Activated T-cell treated with anti-CD3 and anti-CD28 coated beads, Interleukin-2, amount 50 U/mL, for 4 hours (primary cell): ENCODE results near the gene MC1R. TPM values are rescaled to one million over a fixed set of nuclear protein-coding genes. Genes with fewer than 3 reads are reported as not detected.

Experiments used
- ATAC-seq, 2 donors: fragments of 200-7000 bp; cut with Tn5 transposase; one replicate each; pipeline ENCODE4 v1.10.0; 2021
- DNase-seq: peaks from one replicate; pipeline ENCODE4 v3.0.0-alpha.2; 2020
- H3K27me3 Mint-ChIP-seq: one replicate; pipeline ENCODE4 v1.8.0; 2021; ENCODE audit warnings: low read depth, mixed read lengths
- H3K36me3 Mint-ChIP-seq: one replicate; pipeline ENCODE4 v1.8.0; 2022; ENCODE audit warnings: mixed read lengths; ENCODE audit not compliant: insufficient read depth
- H3K4me1 Mint-ChIP-seq: one replicate; pipeline ENCODE4 v1.8.0; 2021; ENCODE audit warnings: low read depth, mixed read lengths
- H3K4me3 Mint-ChIP-seq: one replicate; pipeline ENCODE4 v1.8.0; 2021; ENCODE audit warnings: mild to moderate bottlenecking, moderate library complexity, mixed read lengths
- H3K9me3 Mint-ChIP-seq: one replicate; pipeline ENCODE4 v1.8.0; 2021; ENCODE audit warnings: mixed read lengths
- total RNA-seq, 3 donors: library from RNA; stranded (reverse); gene quantifications; one replicate each; pipeline ENCODE4 v1.2.1, GENCODE V29; 2021

Gene MC1R
- total RNA-seq, 3 donors from 2014 or later = 2.5 to 3.0 (median 2.6) TPM

DNA sequence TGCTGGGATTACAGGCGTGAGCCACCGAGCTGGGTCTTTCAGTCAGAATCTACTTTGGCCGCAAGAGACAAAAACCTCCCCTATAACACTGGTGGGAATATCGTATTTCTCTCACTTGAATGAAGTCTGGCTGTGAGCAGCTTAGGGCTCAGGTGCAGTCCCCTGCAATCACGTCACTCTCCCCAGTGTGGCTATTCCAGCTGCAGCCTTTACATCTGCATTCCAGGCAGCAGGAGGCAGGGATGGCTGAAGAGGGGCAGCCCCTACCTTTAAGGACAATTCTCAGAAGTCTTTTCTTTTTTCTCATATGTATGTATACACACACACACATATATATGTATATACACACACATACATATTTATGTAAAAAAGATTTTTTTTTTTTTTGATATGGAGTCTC lies 32.8 kb downstream of the MC1R start:
- peaks cover 7% of the 10 kb centered on the region for H3K27me3 Mint-ChIP-seq
- peaks cover 20% of the 10 kb centered on the region for H3K4me1 Mint-ChIP-seq
- no peaks in the 10 kb centered on the region for H3K9me3 Mint-ChIP-seq
- no peak for ATAC-seq
- H3K36me3 Mint-ChIP-seq = peaks cover 5% of the 10 kb centered on the region
- DNase-seq = no peak
- no peak overlapping the region for H3K4me3 Mint-ChIP-seq

DNA sequence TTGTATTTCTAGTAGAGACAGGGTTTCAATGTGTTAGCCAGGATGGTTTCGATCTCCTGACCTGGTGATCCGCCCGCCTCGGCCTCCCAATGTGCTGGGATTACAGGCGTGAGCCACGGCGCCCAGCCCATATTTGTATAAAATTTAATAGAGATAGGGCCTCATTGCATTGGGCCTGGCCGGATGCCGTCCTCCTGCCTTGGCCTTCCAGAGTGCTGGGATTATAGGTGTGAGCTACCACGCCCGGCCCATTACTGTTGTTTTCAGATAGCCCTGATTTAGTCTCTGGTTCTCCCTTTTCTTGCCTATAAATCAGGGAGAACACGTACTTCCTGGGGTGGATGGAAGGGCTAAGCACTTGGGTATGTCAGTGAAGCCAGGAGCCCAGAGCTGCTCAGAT lies 33.4 kb downstream of the MC1R start:
- peaks cover 20% of the 10 kb centered on the region for H3K4me1 Mint-ChIP-seq
- H3K4me3 Mint-ChIP-seq = no peak overlapping the region
- H3K9me3 Mint-ChIP-seq = no peaks in the 10 kb centered on the region
- DNase-seq = no peak
- no peak for ATAC-seq
- peaks cover 6% of the 10 kb centered on the region for H3K27me3 Mint-ChIP-seq
- H3K36me3 Mint-ChIP-seq = peaks cover 8% of the 10 kb centered on the region

DNA sequence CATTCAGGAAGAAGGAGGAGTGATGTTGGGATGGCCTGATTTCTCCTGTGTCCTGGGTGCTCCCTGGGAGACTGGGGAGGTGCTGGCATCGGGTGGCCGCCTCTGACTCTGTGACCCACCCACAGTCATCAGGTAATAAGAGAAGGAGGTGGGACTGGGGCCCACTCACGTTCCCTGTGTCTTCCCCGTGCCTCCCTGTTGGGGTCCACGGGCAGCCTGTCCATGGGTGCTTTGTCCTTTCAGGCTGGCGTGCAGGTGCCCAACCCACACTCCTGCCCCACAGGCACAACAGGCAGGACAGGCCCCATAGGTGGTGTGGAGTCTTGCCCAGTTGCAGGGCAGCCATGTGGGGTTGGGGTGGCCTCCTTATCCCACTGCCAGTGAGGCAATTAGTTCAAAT lies 33.9 kb downstream of the MC1R start:
- peaks cover 1% of the 10 kb centered on the region for H3K27me3 Mint-ChIP-seq
- no peak overlapping the region for H3K4me3 Mint-ChIP-seq

GRCh38 chr16:89953671-89954406 lies 35.2 kb downstream of the MC1R start:
- ATAC-seq = no peak
- no peaks in the 10 kb centered on the region for H3K27me3 Mint-ChIP-seq
- DNase-seq = no peak
- H3K36me3 Mint-ChIP-seq = peaks cover 19% of the 10 kb centered on the region
- H3K9me3 Mint-ChIP-seq = no peaks in the 10 kb centered on the region
- H3K4me3 Mint-ChIP-seq = no peak overlapping the region
- peaks cover 10% of the 10 kb centered on the region for H3K4me1 Mint-ChIP-seq

More for the DNA sequence above, 33.9 kb downstream of the MC1R start:
- peaks cover 9% of the 10 kb centered on the region for H3K36me3 Mint-ChIP-seq
- DNase-seq (no peak), ATAC-seq (no peak)
- H3K4me1 Mint-ChIP-seq = peaks cover 15% of the 10 kb centered on the region
- no peaks in the 10 kb centered on the region for H3K9me3 Mint-ChIP-seq

DNA sequence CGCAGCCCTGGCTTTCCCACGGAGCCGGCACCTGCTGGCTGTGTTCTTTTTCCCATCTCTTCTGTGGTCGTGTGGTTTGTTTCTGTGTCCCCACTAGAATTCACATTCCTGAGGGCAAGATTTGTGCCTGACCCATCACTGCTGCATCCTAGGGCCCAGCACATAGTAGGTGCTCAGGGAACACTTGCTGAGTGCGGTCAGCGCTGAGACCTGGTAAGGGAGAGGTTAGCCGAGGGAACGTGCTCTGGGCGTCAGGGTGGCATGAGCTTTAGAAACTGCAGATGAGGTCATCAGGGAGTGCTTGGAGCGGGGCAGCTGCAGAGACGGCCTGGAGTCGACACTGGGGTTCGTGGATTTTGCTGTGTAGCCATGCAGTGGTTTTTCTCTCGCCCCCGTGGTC lies 35.8 kb downstream of the MC1R start:
- no peaks in the 10 kb centered on the region for H3K9me3 Mint-ChIP-seq
- peaks cover 20% of the 10 kb centered on the region for H3K36me3 Mint-ChIP-seq
- H3K27me3 Mint-ChIP-seq = no peaks in the 10 kb centered on the region
- H3K4me1 Mint-ChIP-seq = peaks cover 10% of the 10 kb centered on the region
- DNase-seq (no peak), ATAC-seq (no peak)
- H3K4me3 Mint-ChIP-seq = no peak overlapping the region

DNA sequence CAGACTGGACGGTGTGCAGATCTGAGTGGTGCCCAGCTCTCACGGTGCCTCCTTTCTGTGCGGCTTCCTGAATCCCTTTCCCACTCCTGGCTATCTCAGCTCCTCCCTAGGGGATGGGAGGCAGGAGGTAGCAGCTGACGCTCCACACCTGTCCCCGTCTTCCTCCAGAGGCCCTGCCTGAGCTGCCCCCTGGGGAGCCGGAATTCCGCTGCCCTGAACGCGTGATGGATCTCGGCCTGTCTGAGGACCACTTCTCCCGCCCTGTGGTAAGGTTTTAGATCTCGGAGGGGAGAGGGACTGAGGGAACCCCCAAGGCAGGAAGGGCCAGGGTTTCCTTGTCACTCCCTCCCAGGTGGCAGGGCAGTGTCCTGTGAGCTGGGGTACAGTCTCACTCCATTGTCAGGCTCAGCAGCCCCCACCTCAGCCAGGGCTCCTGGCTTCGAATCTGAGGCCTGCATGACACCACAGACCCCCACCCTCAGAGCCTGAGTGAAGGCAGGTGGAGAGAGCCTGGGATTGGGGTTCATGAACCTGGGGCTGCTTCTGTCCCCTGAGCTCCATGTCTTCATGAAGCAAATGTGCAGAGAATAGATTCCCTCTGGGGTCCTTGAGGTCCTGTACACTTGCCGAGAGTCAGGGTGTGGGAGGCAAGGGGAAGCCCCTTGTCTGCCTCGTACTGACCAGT lies 36.5 kb downstream of the MC1R start:
- H3K36me3 Mint-ChIP-seq = peaks cover 24% of the 10 kb centered on the region
- ATAC-seq (no peak), DNase-seq (no peak)
- peaks cover 3% of the 10 kb centered on the region for H3K4me1 Mint-ChIP-seq
- no peak overlapping the region for H3K4me3 Mint-ChIP-seq
- no peaks in the 10 kb centered on the region for H3K27me3 Mint-ChIP-seq
- H3K9me3 Mint-ChIP-seq = no peaks in the 10 kb centered on the region

DNA sequence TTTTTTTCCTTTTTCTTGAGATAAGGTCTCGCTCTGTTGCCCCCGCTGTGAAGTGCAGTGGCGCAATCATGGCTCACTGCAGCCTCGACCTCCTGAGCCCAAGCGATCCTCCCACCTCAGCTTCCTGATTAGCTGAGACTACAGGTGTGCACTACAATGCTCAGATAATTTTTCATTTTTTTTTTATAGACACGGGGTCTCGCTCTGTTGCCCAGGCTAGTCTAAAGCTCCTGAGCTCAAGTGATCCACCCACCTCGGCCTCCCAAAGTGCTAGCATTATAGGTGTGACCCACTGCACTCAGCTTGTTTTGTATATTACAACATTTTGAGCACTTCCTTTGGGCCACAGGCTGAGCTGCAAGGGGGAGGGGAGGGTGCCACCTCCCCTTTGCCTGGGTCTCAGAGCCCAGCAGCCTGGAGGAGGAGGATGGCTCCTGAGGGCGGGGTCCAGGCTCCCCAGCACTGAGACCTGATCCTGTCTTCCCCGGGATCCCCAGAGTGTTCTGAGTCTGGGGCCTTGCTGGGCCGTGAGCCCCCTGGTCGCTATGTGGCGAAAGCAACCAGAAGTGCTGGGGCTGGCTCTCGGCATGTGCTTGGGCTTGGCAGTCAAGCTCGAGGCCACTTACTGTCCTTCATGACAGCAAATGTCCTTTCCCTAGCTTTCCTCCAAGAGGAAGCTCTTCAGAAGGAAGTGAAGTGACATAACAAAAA lies 38.0 kb downstream of the MC1R start:
- H3K36me3 Mint-ChIP-seq = peaks cover 26% of the 10 kb centered on the region
- H3K4me1 Mint-ChIP-seq = no peaks in the 10 kb centered on the region
- no peak overlapping the region for H3K4me3 Mint-ChIP-seq
- no peaks in the 10 kb centered on the region for H3K9me3 Mint-ChIP-seq
- DNase-seq (no peak), ATAC-seq (no peak)
- H3K27me3 Mint-ChIP-seq = no peaks in the 10 kb centered on the region

DNA sequence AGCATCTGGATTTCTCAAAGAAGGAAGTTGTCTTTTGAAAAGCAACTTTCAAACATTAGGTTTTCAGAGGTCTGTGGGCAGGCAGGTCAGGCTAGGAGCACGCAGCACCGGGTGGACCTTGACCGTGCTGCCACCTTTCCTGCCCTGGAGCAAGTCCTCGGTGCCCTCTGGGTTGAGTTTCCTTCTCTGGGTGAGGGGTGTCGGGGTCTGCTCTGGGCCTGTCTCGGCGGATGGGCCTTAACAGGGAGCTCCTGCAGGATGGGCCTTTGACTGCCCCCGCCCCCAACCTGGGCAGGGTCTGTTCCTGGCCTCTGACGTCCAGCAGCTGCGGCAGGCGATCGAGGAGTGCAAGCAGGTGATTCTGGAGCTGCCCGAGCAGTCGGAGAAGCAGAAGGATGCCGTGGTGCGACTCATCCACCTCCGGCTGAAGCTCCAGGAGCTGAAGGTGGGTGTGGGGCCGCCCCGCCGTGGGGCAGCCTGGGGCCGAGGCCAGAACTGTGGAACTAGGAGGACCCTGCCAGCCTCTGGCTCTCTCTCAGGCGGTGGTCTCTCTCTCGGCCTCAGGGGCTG lies 38.6 kb downstream of the MC1R start:
- ATAC-seq (no peak), DNase-seq (no peak)
- no peaks in the 10 kb centered on the region for H3K9me3 Mint-ChIP-seq
- no peaks in the 10 kb centered on the region for H3K27me3 Mint-ChIP-seq
- no peaks in the 10 kb centered on the region for H3K4me1 Mint-ChIP-seq
- no peak overlapping the region for H3K4me3 Mint-ChIP-seq
- H3K36me3 Mint-ChIP-seq = peaks cover 26% of the 10 kb centered on the region

- peak; percentile 71 for ATAC-seq
Measured at GRCh38 chr16:89958068-89958467, 39.4 kb downstream of the MC1R start.

GRCh38 chr16:89958596-89958995 lies 39.9 kb downstream of the MC1R start:
- Mint-ChIP-seq H3K27me3 (no peaks in the 10 kb centered on the region), H3K36me3 (peaks cover 26% of the 10 kb centered on the region), H3K4me1 (no peaks in the 10 kb centered on the region), H3K9me3 (no peaks in the 10 kb centered on the region), H3K4me3 (no peak overlapping the region)
- DNase-seq = no peak
- no peak for ATAC-seq

More at GRCh38 chr16:89958068-89958467, 39.4 kb downstream of the MC1R start:
- peaks cover 26% of the 10 kb centered on the region for H3K36me3 Mint-ChIP-seq
- no peak for DNase-seq
- no peaks in the 10 kb centered on the region for H3K27me3 Mint-ChIP-seq
- H3K4me3 Mint-ChIP-seq = no peak overlapping the region
- H3K9me3 Mint-ChIP-seq = no peaks in the 10 kb centered on the region
- H3K4me1 Mint-ChIP-seq = no peaks in the 10 kb centered on the region

GRCh38 chr16:89960966-89961365 lies 42.3 kb downstream of the MC1R start:
- no peaks in the 10 kb centered on the region for H3K9me3 Mint-ChIP-seq
- H3K4me3 Mint-ChIP-seq = no peak overlapping the region
- no peaks in the 10 kb centered on the region for H3K4me1 Mint-ChIP-seq
- peaks cover 24% of the 10 kb centered on the region for H3K36me3 Mint-ChIP-seq
- no peak for DNase-seq
- H3K27me3 Mint-ChIP-seq = no peaks in the 10 kb centered on the region
- no peak for ATAC-seq

DNA sequence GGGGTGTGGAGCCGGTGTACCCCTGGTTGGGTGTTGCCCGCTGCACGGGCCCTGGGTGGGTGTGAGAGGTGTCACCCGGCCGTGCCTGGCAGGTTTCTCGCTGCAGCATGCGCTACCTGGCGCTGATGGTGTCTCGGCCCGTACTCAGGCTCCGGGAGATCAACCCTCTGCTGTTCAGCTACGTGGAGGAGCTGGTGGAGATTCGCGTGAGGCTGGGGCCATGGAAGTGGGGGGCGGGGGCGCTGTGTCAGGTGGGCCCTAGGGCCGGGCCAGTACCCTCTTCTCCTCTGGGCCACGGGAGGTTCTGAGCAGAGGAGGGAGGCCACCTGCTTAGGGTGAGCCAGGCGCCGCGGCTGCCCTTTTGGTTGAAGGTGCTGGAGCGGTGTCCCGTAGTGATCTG lies 43.3 kb downstream of the MC1R start:
- peaks cover 22% of the 10 kb centered on the region for H3K36me3 Mint-ChIP-seq
- H3K4me3 Mint-ChIP-seq = no peak overlapping the region
- H3K4me1 Mint-ChIP-seq = no peaks in the 10 kb centered on the region
- DNase-seq (no peak), ATAC-seq (no peak)
- no peaks in the 10 kb centered on the region for H3K9me3 Mint-ChIP-seq
- no peaks in the 10 kb centered on the region for H3K27me3 Mint-ChIP-seq

DNA sequence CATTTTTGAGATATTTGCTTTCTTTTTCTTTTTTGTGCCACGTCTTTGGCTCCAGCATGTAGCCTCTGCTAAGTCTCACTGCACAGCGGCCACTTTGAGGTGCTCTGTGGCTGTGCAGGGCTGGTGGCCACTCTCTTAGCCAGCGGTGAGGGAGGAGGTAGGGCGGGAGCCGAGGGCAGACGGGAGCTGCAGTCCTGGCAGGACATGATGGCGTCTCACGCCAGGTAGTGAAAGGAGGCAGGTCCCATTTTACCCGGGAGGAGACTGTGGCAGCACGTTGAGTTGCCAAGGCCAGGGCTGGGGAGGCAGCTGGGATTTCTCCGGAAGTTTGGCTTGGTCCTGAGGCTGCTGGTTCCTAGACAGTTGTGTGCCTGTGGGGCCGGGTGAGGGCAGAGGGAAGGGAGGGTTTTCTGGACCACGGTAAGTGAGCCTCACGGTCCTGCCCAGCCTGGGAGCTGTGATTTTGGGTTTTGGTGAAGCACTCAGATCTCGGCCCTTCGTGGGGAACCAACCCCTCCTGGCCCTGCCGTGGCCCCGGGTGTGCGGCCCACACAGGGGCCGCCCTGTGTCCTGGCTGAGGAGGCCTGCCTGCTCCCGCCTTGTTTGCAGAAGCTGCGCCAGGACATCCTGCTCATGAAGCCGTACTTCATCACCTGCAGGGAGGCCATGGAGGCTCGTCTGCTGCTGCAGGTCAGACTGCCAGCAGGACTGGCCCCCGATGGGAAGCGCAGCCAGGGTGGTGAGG lies 44.3 kb downstream of the MC1R start:
- DNase-seq = no peak
- peaks cover 19% of the 10 kb centered on the region for H3K36me3 Mint-ChIP-seq
- no peak for ATAC-seq
- no peaks in the 10 kb centered on the region for H3K9me3 Mint-ChIP-seq
- H3K4me3 Mint-ChIP-seq = no peak overlapping the region
- no peaks in the 10 kb centered on the region for H3K4me1 Mint-ChIP-seq
- H3K27me3 Mint-ChIP-seq = no peaks in the 10 kb centered on the region

- no peak for ATAC-seq
- Mint-ChIP-seq H3K27me3 (no peaks in the 10 kb centered on the region), H3K9me3 (no peaks in the 10 kb centered on the region), H3K4me1 (no peaks in the 10 kb centered on the region), H3K36me3 (peaks cover 9% of the 10 kb centered on the region), H3K4me3 (no peak overlapping the region)
- no peak for DNase-seq
Measured at GRCh38 chr16:89964201-89964600, 45.5 kb downstream of the MC1R start.
